Measurements from ENCODE around the gene GNAQ.
"Not testable (repeated sequence)": the region's sequence is repeated elsewhere in the genome, so short reads cannot be mapped to it uniquely, and the experiment has no call there.

Gene GNAQ

DNA sequence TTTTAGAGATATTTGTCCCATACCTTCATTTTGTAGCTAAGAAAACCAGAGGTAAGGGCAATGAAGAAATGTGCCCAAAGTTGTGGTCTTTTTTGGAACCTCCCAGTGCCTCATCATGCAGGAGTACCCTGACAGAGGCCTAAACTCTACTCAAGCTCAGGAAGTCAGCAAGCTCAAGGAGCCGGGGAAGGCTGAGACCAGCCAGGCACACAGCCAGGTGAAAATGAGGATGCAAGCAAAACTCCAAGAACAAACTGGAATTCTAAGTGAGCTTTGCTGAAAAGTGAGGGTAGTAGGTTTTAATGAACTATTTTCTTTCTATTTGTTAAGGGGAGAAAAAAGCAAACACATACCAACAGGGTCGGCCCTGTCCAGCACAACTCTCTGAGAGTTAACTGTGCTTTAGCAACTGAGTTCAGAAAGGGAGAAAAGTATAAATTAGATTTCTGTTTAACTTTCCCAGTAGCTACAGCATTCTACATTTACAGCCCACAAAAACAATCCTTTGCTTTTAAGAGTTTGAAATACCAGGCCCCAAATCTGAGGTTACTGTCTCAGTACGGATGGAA is 146.4 kb downstream of the GNAQ start:
- TF ChIP-seq MAX (IDR thresholded peaks at IDR 0.05; ENCODE audit: low read depth, low read length) (no peak), CTCF (IDR thresholded peaks at IDR 0.05; ENCODE audit: low read depth, low read length) (no peak), POLR2A (IDR thresholded peaks at IDR 0.05; ENCODE audit: extremely low read depth, insufficient read length) (no peak)

GRCh38 chr9:77883846-77884771 is 147.5 kb downstream of the GNAQ start:
- H3K4me3 ChIP-seq (ENCODE audit: low read depth, low read length) = no peak overlapping the region
- TF ChIP-seq CTCF (IDR thresholded peaks at IDR 0.05; ENCODE audit: low read depth, low read length) = no peak
- no peak for TF ChIP-seq MAX (IDR thresholded peaks at IDR 0.05; ENCODE audit: low read depth, low read length)
- no peak for TF ChIP-seq MYC (IDR thresholded peaks at IDR 0.05; ENCODE audit: low read depth, low read length)
- TF ChIP-seq POLR2A (IDR thresholded peaks at IDR 0.05; ENCODE audit: extremely low read depth, insufficient read length) = no peak
- no peak for DNase-seq (ENCODE audit: low read depth)

More for the DNA sequence above, 146.4 kb downstream of the GNAQ start:
- no peak for DNase-seq (ENCODE audit: low read depth)
- no peak overlapping the region for H3K4me3 ChIP-seq (ENCODE audit: low read depth, low read length)

DNA sequence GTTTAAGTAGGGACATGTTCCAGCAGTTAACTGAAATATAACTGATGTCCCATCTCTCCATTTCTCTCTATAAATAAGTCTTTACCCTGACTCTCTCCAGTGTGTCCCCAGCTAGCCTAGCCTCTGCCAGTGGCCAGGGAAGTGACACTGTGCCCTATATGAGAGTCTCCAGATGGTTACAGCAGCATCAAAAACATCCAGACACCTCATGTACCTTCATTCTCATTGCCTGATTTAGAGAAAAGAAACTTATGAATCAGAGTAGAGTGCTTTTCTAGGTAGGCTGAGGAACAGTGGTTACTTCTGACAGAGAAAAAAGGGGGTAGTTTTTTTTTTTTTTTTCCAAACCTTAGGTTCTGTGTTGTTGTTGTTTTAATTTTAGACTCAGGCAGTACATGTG is 148.5 kb downstream of the GNAQ start:
- no peak overlapping the region for H3K4me3 ChIP-seq (ENCODE audit: low read depth, low read length)
- TF ChIP-seq MAX (IDR thresholded peaks at IDR 0.05; ENCODE audit: low read depth, low read length) (no peak), MYC (IDR thresholded peaks at IDR 0.05; ENCODE audit: low read depth, low read length) (no peak), POLR2A (IDR thresholded peaks at IDR 0.05; ENCODE audit: extremely low read depth, insufficient read length) (no peak)
- no peak for DNase-seq (ENCODE audit: low read depth)

- DNase-seq (ENCODE audit: low read depth) = no peak
- no peak overlapping the region for H3K4me3 ChIP-seq (ENCODE audit: low read depth, low read length)
- no peak for TF ChIP-seq MYC (IDR thresholded peaks at IDR 0.05; ENCODE audit: low read depth, low read length)
- TF ChIP-seq POLR2A (IDR thresholded peaks at IDR 0.05; ENCODE audit: extremely low read depth, insufficient read length) = no peak
- no peak for TF ChIP-seq CTCF (IDR thresholded peaks at IDR 0.05; ENCODE audit: low read depth, low read length)
- no peak for TF ChIP-seq MAX (IDR thresholded peaks at IDR 0.05; ENCODE audit: low read depth, low read length)
Observed at GRCh38 chr9:77882294-77882693, 149.3 kb downstream of the GNAQ start.

GRCh38 chr9:77881634-77882033 is 150.0 kb downstream of the GNAQ start:
- not testable (repeated sequence) for H3K4me3 ChIP-seq (ENCODE audit: low read depth, low read length); DNase-seq (ENCODE audit: low read depth)

DNA sequence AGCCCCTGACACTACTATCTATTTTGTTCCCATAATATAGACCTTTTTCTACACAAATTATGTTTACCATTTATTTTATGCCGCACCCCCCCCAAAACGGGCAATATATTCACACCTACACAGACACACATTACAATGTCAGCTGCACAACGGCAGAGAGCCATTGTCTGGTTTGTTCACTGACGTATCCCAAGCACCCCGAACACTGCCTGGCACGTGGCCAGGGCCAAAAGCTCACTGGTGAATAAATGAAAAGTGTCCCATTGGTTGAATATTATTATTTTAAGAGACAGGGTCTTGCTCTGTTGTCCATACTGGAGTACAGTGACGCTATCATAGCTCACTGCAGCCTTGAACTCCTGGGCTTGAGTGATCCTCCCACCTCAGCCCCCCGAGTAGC is 150.5 kb downstream of the GNAQ start:
- DNase-seq (ENCODE audit: low read depth) = no peak
- no peak overlapping the region for H3K4me3 ChIP-seq (ENCODE audit: low read depth, low read length)
- TF ChIP-seq MAX (IDR thresholded peaks at IDR 0.05; ENCODE audit: low read depth, low read length) = no peak

DNA sequence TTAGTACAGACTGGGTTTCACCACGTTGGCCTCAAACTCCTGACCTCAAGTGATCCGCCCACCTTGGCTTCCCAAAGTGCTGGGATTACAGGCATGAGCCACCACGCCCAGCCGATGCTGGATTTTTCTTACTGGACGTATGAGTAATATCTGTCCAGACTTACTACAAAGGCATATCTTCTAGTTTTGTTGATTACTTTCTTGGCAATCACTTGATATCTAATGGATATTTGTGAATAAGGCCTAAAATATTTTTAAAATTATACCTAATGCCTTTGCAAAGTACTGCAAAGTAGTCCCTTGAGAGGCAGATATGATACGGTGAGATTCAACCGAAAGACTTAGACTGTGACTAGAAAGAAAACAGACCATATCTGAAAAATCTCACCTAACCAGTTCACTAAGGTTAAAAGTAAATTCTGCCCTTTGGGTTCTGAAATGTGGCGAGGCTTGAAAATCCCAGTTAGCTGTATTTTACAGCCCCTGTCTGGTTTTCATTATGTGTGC is 152.1 kb downstream of the GNAQ start:
- no peak for TF ChIP-seq MAX (IDR thresholded peaks at IDR 0.05; ENCODE audit: low read depth, low read length)
- no peak for TF ChIP-seq MYC (IDR thresholded peaks at IDR 0.05; ENCODE audit: low read depth, low read length)
- TF ChIP-seq POLR2A (IDR thresholded peaks at IDR 0.05; ENCODE audit: extremely low read depth, insufficient read length) = no peak
- no peak for DNase-seq (ENCODE audit: low read depth)
- H3K4me3 ChIP-seq (ENCODE audit: low read depth, low read length) = no peak overlapping the region

DNA sequence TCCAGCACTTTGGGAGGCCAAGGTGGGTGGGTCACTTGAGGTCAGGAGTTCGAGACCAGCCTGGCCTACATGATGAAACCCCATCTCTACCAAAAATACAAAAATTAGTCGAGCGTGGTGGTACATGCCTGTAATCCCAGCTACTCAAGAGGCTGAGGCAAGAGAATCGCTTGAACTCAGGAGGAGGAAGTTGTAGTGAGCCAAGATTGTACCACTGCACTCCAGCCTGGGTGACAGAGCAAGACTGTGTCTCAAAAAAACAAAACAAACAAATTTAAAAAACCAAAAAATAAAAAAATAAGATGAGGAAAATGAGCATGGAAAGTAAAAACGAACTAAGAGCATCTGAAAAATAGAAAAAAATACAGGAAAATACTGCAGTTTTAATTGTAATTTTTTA is 152.8 kb downstream of the GNAQ start:
- H3K4me3 ChIP-seq (ENCODE audit: low read depth, low read length); DNase-seq (ENCODE audit: low read depth): not testable (repeated sequence)
